ENCODE results near the gene B3GALT6. TPM values are rescaled to one million over a fixed set of nuclear protein-coding genes. Genes with fewer than 3 reads are reported as not detected.

The B3GALT6 gene
- total RNA-seq, 1 donor from 2014 or later = 43.2 TPM

DNA sequence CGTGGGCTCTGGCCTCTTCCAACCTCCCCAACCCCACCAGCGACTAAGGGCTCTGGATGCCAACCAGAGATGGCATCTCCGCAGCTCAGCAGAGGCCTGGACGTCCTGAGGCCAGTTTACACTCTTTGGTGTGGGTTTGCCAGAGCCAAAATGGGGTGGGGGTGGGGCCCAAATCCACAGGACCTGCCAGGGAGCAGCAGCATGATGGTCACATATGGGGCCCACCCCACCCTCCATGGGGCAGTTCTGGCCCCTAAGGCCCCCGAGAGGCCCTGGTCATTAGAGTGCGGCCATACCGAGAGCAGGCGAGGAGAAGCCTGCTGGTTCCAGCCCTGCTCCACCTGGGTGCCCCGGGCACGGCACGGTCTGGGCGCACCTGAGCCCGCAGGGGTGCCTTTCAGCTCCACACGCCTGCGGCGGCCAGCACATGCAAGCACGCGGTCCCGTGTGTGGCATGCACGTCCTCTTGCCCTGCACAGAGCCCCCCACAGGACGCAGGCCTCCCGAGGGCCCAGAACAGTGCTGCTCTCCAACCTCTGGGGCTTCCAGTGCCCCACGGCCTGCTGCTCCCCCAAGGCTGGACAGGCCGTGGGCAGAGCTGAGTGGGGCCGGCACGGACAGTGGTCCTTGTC lies 9.7 kb downstream of the B3GALT6 start:
- Mint-ChIP-seq H3K4me1 (ENCODE audit: unreplicated experiment) (no peaks in the 10 kb centered on the region), H3K9me3 (ENCODE audit: unreplicated experiment) (no peaks in the 10 kb centered on the region), H3K27ac (ENCODE audit: unreplicated experiment) (no peak overlapping the region), H3K36me3 (ENCODE audit: low read depth, unreplicated experiment) (no peaks in the 10 kb centered on the region), H3K4me3 (ENCODE audit: unreplicated experiment) (no peak overlapping the region), H3K27me3 (ENCODE audit: unreplicated experiment) (peaks cover 2% of the 10 kb centered on the region)
- DNase-seq (ENCODE audit: low spot score) = no peak
- TF ChIP-seq, protein P1, sequence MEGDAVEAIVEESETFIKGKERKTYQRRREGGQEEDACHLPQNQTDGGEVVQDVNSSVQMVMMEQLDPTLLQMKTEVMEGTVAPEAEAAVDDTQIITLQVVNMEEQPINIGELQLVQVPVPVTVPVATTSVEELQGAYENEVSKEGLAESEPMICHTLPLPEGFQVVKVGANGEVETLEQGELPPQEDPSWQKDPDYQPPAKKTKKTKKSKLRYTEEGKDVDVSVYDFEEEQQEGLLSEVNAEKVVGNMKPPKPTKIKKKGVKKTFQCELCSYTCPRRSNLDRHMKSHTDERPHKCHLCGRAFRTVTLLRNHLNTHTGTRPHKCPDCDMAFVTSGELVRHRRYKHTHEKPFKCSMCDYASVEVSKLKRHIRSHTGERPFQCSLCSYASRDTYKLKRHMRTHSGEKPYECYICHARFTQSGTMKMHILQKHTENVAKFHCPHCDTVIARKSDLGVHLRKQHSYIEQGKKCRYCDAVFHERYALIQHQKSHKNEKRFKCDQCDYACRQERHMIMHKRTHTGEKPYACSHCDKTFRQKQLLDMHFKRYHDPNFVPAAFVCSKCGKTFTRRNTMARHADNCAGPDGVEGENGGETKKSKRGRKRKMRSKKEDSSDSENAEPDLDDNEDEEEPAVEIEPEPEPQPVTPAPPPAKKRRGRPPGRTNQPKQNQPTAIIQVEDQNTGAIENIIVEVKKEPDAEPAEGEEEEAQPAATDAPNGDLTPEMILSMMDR (IDR thresholded peaks at IDR 0.05; ENCODE audit: unreplicated experiment) = no peak

DNA sequence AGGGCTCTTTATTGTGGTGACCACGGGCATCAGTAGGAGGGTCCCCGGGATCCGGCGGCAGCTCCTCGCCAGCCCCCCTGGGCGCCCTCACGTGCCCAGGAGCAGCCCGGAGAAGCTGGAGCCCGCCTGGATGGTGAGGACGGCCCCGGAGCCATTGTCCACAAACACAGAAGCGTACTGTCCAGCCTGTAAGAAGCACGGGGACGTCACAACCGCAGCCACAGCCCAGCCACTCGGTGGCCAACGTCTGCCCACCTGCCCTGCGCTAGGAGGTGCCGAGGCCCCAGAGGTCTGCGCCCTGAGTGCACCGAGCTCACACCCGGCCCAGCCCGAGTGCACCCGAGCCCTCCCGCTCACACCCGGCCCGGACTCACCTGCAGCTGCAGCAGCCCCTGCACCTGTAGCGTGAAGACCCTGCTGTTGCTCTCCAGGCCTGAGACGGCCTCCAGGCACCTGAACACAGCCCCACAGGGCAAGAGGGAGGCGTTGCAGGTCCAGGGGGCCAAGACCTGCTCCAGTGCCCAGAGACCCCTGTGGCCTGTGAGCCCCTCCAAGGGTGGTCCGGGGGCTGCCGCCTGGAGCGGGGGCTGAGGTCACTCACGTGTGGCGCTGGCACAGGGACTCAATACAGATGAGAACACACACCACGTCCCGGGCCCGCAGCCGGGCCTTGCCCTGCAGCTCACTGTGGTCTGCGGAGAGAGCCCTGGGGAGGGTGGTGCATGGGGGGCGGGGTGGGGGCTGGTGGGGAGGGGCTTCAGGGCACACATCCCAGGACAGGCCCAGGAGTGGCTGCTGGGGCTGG lies 10.6 kb downstream of the B3GALT6 start:
- DNase-seq (ENCODE audit: low spot score) = no peak
- H3K4me1 Mint-ChIP-seq (ENCODE audit: unreplicated experiment) = no peaks in the 10 kb centered on the region
- no peak overlapping the region for H3K27ac Mint-ChIP-seq (ENCODE audit: unreplicated experiment)
- H3K9me3 Mint-ChIP-seq (ENCODE audit: unreplicated experiment) = no peaks in the 10 kb centered on the region
- no peaks in the 10 kb centered on the region for H3K36me3 Mint-ChIP-seq (ENCODE audit: low read depth, unreplicated experiment)
- no peak overlapping the region for H3K4me3 Mint-ChIP-seq (ENCODE audit: unreplicated experiment)
- TF ChIP-seq, protein P1 (IDR thresholded peaks at IDR 0.05; ENCODE audit: unreplicated experiment) = no peak
- H3K27me3 Mint-ChIP-seq (ENCODE audit: unreplicated experiment) = peaks cover 2% of the 10 kb centered on the region

DNA sequence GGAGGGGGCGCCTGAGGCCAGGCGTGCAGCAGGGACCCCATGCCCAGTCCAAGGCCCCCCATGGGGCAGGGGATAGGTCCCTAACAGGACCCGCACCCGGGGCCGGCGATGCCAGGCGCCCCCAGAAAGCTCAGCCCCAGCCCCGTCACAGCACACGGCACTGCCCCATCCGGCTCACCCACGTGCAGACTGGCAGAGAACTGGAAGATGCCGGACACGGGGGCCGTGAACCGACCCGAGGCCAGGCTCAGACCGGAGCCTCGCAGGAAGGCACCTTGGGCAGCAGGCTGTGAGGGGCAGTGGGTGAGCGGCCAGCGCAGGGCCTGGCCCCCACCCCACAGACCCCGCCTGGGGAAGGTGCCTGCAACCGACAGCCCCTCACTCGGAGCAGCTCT lies 11.2 kb downstream of the B3GALT6 start:
- H3K4me3 Mint-ChIP-seq (ENCODE audit: unreplicated experiment) = no peak overlapping the region
- no peaks in the 10 kb centered on the region for H3K36me3 Mint-ChIP-seq (ENCODE audit: low read depth, unreplicated experiment)
- TF ChIP-seq, protein P1 (IDR thresholded peaks at IDR 0.05; ENCODE audit: unreplicated experiment) = no peak
- no peaks in the 10 kb centered on the region for H3K9me3 Mint-ChIP-seq (ENCODE audit: unreplicated experiment)
- no peak overlapping the region for H3K27ac Mint-ChIP-seq (ENCODE audit: unreplicated experiment)
- DNase-seq (ENCODE audit: low spot score) = no peak
- H3K4me1 Mint-ChIP-seq (ENCODE audit: unreplicated experiment) = no peaks in the 10 kb centered on the region
- peaks cover 2% of the 10 kb centered on the region for H3K27me3 Mint-ChIP-seq (ENCODE audit: unreplicated experiment)

DNA sequence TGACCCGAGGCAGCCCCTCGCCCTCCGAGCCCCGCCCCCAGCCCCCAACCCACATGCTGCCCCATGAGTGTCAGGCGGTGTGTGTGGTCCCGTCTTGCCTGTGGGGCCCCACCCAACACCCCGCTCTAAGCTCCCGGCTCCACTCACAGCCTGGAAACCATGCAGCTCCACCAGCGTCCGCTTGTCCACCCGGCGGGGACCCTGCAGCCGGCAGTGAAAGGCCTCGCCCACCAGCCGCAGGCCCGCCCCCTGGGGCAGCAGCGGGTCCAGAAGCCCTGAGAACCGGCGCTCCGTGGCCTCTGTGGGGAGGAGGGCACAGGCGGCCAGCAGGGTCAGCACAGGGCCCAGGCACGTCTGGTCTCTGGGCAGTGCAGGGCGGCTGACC lies 11.8 kb downstream of the B3GALT6 start:
- H3K27ac Mint-ChIP-seq (ENCODE audit: unreplicated experiment) = no peak overlapping the region
- no peak overlapping the region for H3K4me3 Mint-ChIP-seq (ENCODE audit: unreplicated experiment)
- no peaks in the 10 kb centered on the region for H3K4me1 Mint-ChIP-seq (ENCODE audit: unreplicated experiment)
- H3K9me3 Mint-ChIP-seq (ENCODE audit: unreplicated experiment) = no peaks in the 10 kb centered on the region
- H3K36me3 Mint-ChIP-seq (ENCODE audit: low read depth, unreplicated experiment) = no peaks in the 10 kb centered on the region
- H3K27me3 Mint-ChIP-seq (ENCODE audit: unreplicated experiment) = peaks cover 2% of the 10 kb centered on the region
- DNase-seq (ENCODE audit: low spot score) = no peak
- TF ChIP-seq, protein P1 (IDR thresholded peaks at IDR 0.05; ENCODE audit: unreplicated experiment) = no peak

DNA sequence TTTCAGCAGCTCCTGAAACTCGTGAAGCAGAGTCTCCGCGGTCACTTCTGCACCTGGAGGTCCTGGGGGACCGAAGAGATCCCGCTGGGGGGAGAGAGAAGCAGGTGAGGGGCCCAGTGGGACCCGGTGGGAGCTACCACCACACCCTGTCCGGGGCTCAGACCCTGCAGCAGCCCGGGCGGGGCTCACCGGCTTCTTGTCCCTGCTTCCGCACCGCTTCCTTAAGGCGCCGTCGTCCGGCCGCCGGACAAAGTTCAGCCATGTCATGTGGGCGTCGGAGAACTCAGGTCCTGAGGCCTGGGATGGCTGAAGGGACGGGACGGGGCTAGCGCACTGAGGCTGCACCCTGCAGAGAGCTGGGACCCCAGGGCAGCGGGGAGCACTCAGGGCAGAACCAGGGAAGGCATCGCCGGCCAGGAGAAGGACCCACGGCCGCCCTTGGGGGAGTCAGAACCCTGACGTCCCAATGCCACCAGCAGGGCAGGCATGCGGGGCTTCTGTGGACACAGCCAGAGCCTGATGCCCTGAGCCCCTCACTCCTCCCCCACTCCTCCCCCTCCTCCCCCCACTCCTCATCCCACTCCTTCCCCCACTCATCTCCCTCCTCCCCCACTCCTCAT lies 12.3 kb downstream of the B3GALT6 start:
- TF ChIP-seq, protein P1 (IDR thresholded peaks at IDR 0.05; ENCODE audit: unreplicated experiment) = no peak
- Mint-ChIP-seq H3K4me1 (ENCODE audit: unreplicated experiment) (no peaks in the 10 kb centered on the region), H3K36me3 (ENCODE audit: low read depth, unreplicated experiment) (no peaks in the 10 kb centered on the region), H3K9me3 (ENCODE audit: unreplicated experiment) (no peaks in the 10 kb centered on the region), H3K27ac (ENCODE audit: unreplicated experiment) (no peak overlapping the region), H3K4me3 (ENCODE audit: unreplicated experiment) (no peak overlapping the region), H3K27me3 (ENCODE audit: unreplicated experiment) (peaks cover 2% of the 10 kb centered on the region)
- no peak for DNase-seq (ENCODE audit: low spot score)

All from endothelial cell (in vitro differentiated cells).